ENCODE data around the gene CIDEB.
A peak's percentile ranks its signal among the peaks of the same experiment; 100 is the strongest.

The CIDEB gene

DNA sequence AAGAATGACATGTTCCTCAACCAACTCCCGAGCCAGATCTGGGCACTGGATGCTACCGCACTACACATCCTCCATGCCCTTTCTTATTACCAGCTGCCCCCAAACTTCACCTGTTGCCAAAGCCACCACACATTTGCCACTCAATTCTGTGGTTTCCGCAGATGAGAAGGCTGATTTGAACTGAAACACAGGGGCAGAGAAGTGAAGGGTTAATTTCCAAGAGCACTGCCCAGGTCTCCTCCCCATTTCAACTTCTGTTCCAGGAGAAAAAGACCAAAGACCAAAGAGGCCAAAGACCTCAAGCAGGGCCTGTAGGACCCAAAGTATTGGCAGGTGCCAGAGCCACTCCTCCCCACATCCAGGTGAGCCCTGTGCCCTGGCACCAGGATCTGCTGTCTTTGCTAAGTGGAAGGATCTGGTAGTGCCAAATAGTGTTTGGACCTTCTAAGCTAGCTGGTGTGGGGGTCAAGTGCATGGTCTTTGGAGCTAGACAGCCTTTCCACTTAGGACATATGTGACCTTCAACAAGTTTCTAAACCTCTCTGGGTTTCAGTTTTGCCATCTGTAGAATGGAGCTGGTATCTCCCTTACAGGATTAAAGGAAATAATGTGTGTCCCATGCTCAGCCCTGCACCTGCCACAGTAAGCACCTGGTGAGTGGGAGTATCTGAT lies 16.2 kb downstream of the CIDEB start:
- no peak for DNase-seq (ENCODE audit: low read depth in 2 of 2)

DNA sequence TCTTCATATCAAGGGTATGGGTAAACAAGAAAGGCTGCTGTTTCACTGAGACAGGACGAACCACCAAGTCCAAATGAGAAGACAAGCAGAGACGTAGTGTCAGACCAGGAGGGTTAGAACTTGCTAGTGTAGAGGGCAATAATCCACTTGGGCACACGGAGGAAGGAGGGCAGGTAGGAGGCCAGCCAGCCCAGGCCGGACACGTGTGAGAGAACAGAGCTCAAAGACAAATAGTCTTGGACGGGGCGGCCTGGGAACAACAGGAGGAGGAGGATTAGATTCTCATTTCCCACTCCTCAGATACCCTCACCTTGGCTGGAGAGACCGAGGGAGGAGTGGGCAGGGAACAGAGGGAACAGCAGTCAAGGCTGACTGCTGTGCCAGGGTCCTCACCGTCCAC lies 17.0 kb downstream of the CIDEB start:
- no peak for DNase-seq (ENCODE audit: low read depth in 2 of 2)

DNA sequence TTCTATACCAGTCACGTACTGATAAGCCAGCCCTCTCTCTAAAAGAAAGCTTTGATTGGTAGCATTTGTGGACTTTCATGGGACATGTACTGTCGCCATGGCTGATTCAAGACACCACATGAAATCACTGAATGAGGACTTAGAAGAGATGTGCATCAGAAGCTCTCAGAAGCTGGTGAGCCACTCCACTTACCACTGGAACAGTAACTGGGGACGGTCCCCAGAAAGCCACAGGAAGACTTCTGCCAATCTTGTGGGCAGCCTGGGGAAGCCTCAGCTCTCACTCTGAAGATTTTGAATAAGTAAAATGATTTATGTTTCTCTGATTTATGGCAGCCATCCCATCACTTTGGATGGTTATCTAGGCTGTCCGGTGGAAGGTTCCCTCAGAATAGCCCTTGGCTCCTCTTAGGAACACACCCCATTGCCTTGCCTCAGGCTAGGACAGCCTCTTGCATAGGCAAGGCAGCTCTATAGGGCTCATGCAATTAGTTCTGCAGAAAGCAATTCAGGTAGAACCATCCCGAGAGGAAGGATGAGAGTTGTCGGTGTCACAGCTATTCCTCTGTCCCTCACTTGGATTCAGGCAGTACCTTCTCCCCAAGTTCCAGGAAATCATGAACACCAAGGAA lies 18.0 kb downstream of the CIDEB start:
- DNase-seq (ENCODE audit: low read depth in 2 of 2), result peak; percentile 69 to 73

DNA sequence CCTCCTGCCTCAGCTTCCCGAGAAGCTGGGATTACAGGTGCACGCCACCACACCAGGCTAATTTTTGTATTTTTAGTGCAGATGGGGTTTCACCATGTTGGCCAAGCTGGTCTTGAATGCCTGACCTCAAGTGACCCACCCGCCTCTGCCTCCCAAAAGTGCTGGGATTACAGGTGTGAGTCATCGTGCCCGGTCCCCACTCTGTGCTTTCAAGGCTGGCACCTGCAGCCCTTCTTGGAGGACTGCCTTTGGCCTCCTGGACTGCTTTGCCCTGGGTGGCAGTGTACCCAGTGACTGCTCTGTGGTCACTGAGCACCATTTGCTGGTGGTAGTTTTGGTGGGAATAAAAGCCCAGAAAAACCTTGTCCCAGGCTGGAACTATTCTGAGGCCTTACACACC lies 20.8 kb downstream of the CIDEB start:
- no peak for DNase-seq (ENCODE audit: low read depth in 2 of 2)

DNA sequence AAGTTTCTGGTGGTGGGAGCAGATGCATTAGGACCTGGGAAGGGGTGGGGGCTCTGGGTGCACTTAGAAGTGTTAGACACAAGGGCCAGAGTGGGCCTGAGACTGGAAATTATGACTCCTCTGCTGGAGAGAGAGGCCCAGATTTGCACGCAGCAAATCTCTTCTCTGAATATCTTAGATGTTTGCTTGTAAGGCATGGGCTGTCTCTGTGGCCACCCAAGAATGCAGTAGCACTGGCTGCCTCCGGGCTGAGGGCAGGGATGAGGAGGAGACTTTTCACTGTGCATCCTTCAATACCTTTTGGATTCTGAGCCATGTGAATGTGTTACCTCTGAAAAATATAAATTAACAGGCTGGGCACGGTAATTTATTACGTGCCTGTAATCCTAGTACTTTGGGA lies 22.4 kb downstream of the CIDEB start:
- DNase-seq (ENCODE audit: low read depth in 2 of 2), result no peak

DNA sequence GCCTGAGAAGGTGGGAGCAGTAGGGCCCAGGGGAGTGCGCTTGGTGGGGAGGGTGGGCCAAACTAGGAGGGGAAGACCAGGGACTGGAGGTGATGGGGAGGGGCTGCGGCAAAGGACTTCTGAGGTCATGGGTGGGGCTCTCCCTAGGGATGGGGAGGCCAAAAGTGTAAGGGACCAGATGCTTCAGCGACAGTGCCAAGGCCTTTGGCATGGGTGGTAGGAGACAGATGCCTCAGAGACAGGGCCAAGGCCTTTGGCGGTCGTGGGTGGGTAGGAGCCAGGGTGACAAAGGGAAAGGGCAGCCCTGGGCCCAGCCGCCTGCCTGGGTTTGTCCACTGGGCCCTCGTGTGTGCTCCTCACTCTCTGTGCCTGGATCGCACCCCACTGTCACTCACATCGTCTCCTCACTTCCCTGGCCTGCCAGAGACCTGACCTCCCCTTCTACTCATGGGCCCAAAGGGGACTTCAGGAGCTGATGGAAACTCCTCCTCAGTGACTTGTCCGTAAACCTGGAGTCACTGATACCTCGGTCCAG lies 23.2 kb downstream of the CIDEB start:
- no peak for DNase-seq (ENCODE audit: low read depth in 2 of 2)

DNA sequence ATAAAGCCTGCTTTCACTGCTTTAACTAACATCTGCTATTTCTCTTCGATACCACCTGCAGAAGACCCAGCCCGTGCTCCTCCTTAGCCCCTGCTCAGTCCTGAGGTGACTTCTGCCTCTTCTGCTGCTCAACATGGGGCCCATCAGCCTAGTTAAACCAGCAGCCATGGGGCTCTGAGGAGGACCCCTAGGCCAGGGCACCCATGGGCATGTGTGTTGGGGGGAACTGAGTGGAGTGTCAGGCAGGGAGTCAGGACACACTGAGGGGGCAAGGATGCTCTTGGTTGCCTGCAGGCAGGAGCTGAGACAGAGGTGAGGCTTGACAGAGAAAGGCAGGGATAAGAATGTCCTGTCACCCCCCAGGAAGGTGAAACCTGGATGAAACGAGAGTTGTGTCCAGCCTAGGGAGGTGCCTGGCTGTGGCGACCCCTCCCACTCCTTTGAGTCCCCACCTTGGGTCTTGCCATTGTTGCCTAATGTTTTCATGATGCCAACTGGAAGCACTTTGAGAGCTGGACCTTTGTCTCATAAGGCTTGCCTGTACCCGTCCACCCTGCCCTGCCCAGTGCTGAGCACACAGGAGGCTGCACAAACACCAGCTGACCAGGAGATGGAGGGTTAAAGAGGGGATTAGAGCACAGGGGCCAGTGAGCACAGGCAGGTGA lies 23.8 kb downstream of the CIDEB start:
- no peak for DNase-seq (ENCODE audit: low read depth in 2 of 2)

DNA sequence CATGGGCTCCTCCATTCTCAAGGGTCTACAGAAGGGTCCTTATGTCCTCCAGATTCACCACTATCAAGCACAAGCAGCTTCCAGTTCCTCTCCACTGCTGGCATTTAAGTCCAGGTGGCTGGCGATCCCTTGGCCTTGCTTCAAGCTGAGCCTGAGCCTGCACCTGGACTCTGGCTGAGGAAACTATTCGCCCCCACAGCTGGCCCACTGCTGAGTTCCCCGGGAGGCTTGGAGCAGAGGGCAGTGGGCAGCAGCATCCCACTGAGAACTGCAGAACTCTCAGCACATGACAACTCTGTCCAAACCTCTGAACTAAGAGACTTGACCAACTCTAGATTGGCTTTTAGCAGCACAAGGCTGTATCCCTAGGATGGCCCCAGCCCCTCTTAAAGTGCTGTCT lies 25.0 kb downstream of the CIDEB start:
- DNase-seq (ENCODE audit: low read depth in 2 of 2), result no peak

DNA sequence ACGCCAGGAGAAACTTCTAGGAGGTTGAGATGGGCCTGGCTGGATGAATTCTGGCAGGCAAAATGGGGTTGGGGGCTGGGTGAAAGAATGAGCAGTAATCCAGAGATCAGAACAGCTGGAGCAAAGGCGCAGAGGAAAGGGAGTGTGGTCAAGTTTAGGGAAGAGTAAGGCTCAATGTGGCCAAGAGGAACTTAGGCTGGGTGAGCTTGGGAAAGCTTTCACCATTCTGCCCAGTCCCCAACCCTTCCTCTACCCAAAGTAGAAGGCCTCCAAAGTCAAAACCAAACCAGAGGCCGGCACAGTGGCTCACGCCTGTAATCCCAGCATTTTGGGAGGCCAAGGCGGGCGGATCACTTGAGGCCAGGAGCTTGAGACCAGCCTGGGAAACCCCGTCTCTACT lies 26.1 kb downstream of the CIDEB start:
- no peak for DNase-seq (ENCODE audit: low read depth in 2 of 2)

DNA sequence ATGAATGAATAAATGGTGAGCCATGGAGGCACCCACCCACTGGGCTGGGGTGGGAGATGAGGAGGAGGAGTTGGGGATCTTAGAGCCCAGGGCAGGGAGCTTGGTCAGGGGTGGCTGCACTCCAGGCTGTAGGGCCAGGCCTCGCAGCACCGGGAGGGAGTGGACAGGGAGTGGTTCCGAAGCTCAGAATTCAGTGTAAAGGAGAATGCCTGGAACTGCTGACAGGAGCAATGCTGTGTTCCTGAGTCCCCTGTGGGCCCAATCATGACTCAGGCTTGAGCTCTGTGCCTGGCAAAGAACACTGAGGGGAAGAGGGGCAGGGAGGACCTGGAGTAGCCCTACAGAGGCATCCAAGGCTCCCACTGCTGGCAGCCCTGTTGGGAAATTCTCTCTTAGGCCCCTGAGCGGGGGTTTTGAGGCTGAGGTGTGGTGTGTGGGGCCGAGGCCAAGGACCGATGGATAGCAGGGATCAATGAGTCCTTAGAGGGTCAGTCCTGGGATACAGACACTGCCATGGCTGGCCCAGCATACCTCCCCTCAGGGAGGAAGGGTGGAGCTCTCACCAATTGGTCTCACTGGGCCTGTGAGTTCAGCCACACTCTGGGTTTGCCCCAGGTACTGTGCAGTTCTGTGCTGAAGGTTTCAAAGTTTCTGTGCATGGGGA lies 26.8 kb downstream of the CIDEB start:
- DNase-seq (ENCODE audit: low read depth in 2 of 2), result no peak

DNA sequence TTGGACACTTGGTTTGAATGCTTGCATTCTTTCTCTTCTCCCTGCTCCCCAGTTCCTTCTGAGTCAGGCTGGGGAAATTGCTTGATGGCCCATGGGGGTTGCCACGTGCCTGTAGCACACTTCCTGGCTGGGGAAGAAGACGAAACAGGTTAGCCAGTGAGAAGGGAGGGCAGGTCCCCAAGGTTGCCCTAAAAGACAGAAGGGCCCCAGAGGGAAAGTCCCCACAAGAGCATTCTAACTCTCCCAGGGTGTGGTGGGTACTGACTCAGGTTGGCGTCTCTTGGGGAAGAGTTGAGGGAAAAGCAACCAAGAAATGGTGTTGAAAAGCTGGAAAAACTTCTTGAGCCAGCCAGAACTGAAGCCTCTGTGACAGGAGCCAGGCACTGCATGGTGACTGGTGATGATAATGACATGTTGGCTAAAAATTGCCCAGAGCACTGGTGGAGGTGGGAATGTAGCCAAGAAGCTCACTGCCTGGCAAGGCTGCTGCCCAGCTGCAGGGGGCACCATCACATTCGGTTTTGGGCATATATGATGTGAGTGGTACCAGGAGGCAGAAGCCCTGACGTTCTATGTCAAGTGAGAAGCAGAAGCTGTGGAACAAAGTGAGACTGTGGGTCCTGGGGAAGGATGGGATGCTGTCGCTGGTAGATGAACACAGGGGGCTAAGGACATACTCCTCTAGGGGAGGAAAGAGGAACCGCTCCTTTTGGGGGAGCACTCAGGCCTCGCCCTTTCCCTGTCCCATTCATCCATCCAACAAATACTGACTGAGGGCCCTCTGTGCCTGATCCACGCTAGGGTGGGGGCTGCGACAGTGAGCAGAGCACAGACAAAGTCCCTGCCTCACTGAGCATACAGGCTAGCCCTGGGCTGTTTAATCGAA lies 28.2 kb downstream of the CIDEB start:
- peak in 1 of 2 donors; percentile 41 for DNase-seq (ENCODE audit: low read depth in 2 of 2)

DNA sequence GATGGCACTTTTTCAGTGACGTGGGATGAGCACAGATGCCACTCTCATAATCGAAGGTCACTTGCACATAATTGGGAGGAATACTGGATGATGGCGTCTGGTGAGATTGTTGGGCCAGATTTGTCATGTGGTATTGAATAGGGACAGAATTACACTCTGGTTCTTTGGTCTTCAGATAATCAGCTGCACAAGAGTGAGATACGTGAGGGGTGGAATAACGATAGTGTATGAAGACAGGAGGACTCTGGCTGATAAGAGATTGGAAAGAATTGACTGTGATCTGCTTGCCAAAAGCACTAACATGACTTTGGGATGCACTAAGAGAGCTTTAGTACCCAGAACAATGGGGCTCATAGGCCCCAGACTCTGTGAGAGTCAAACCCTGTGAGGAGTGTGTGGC lies 29.4 kb downstream of the CIDEB start:
- no peak for DNase-seq (ENCODE audit: low read depth in 2 of 2)

DNA sequence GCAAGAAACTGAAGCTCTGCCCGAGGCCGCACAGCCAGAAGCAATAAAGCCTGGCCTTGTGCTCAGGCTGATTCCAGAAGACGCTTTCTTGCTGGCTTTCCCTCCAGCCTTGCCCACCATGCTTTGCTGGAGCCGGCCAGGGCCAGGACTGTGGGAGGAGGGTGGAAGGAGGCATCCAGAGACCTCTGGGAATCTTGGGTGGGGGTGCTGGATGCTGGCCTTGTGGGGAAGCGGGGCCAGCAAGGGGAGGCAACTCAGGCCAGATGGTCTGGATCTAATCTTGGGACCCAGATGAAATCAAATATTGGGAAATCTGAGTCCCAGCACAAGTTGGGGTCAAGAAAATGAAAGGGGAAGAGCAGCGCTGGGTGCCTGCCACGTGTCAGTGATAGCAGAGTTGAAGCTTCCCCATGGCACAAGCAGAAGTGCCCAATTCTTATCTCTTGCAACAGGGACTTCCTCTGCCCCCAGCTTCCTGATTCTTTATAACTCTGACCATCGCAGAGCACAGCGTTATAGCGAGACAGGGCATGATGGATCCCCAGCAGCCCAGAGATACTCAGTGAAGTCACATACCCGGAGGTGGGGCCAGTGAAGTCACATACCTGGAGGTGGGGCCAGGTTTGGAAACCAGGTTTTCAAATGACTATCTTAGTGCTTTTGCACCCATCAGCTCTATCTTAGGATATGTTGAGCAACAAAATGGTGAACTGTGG lies 30.0 kb downstream of the CIDEB start:
- DNase-seq (ENCODE audit: low read depth in 2 of 2), result no peak

DNA sequence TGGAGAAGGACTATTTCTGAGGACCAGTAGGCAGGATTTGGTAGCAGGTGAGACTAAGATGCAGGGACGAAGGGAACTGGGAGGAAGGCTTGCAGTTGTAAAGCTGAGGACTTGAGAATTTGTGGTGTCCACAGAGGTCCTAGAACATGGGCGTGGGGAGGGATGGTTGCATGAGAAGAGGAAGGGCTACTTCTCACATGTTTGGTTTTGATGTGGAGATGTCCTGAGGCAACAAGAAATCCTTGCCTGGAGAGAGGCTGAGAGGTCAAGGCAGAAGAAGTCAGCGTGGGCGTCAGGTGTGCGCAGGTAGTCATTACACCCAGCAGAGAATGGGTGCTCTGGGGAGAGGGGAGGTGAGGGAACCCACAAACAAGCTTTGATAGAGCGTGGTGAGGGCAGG lies 30.7 kb downstream of the CIDEB start:
- DNase-seq (ENCODE audit: low read depth in 2 of 2), result no peak

DNA sequence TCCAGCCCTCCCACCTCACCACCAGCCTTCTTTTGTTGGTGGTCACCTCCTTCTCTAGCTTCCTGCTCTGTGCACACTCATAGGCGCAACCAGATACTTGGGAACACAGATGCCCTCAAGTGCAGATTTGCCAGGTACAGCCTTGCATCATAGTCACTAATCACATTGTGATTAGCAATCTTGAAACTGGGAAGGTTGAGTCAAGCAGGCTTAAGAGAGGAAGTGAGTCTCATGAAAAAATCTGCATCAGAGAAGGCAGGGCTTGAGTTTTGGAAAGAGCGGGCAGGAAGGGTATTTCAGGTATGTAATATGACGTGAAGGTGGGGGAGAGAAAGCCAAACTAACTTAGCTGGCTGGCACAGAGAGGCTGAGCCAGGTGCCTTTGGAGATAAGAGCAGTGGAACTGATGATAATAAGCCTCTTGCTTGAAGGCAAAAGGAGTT lies 33.7 kb downstream of the CIDEB start:
- peak in 1 of 2 donors; percentile 54 for DNase-seq (ENCODE audit: low read depth in 2 of 2)

DNA sequence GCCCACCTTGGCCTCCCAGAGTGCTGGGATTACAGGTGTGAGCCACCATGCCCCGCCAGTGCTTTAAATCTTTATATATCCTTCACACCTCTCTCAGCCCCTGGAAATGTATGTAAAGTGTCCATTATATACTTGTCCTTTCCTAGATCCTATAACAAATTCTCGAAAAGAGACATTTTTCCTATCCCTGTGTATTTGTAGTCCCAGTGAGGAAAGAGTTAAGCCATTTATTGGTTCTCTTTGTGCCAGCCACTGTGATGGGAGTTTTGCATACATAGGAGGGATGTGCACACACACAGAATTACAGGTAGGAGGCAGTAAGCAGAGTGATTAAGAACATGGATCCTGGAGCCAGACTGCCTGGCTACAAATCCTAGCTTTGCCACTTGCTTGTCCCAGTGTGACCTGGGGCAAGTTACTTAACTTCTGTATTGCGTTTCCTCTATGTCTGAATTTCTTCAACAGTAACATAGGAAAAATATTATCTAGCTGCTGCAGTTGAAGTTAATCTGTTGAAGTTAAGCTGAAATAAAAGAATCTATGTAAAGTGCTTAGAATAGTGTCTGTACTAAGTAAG lies 34.3 kb downstream of the CIDEB start:
- DNase-seq (ENCODE audit: low read depth in 2 of 2), result no peak

DNA sequence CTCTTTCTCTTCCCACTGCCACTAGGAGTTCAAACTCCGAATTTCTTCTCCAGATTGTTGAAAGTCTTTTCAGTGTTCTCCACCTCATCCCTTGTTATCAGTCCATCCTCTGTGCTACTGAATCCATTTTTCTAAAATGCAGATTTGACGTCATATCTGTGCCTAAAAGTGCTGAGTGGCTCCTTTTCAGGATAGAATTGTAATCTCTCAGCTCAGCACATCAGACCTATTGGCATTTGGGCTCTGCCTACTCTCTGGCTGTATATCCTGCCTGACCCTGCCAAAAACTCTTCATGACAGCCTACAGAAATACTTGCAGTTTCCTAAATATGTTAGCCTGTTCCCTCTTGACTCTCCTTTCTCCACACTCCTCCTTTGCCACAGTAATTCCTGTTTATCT lies 35.3 kb downstream of the CIDEB start:
- no peak for DNase-seq (ENCODE audit: low read depth in 2 of 2)

DNA sequence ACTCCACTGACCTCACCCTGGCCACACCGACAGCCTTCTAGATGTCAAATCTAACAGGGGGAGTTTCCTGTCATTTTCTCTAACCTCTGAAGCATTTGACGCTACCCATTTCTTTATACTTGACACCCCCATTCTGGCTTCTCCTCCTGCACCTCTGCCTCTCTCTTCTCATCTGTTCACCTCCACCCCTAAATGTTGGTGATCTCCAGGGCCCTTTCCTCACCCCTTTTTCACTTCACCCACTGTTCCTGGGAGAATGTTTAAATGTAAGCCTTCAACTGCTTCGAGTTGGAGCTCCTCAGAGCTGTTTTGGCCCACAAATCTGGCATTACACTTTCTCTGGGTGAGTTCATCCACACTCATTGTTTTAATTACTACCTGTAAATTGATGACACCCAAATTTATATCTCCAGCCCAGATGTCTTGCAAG lies 35.9 kb downstream of the CIDEB start:
- DNase-seq (ENCODE audit: low read depth in 2 of 2), result no peak

DNA sequence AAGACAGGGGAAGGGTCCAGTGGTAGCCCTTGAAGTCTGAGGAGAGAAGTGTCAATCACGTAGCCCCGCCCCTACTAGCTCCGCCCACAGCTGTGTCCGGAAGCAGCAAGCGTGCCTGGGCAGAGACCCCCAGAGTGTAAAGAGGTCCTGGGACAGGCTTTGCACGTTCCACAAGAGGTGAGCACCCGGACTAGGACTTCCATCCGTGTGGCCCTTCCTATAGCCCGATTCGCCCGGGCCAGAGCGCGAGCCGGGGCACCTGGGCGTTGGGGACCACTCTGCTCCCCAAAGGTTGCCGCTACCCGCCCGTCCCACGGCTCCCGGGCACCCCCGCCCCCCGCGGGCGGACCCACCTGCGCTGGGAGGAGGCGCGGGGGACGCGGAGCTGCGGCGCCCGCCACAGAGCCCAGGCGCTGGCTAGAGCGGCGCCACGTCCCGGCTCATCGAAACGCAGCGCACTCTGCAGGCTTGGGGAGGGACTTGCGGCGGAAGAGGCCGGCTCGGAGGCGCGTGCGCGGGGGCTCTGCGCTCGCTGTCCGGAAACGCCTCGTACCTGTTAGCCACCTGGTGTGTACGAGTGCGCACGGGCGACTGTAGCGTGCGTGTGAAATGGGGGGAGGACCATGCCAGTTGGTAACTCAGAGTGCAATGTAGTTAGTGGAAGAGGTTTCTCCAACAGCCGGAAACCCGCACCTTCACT lies 36.5 kb downstream of the CIDEB start, which contains the start of gene RABGGTA:
RABGGTA (minus strand) TSS at position 464 of the 700 bp plus-strand sequence. CDS start 482 bp downstream, outside the sequence.
- DNase-seq (ENCODE audit: low read depth in 2 of 2), result peak; percentile 80 to 84

All from stimulated activated CD4-positive, alpha-beta T cell treated with anti-CD3 and anti-CD28 coated beads, Interleukin-15, amount 100 ng/mL, for 48 hours (primary cell).